Stromal cell of bone marrow (primary cell): ENCODE measurements around the gene GFM2.
"Not testable (repeated sequence)": the region's sequence is repeated elsewhere in the genome, so short reads cannot be mapped to it uniquely, and the experiment has no call there.

Source experiments
- DNase-seq: peaks from one replicate; pipeline ENCODE4 v3.0.0-alpha.2; 2012; ENCODE audit warnings: low read depth

The GFM2 gene

GRCh38 chr5:74766849-74767578 lies at the start of gene GFM2, which contains the start of gene NSA2:
Gene GFM2, minus strand, starts transcription at chr5:74767117. Its CDS starts 3,375 bp downstream, at chr5:74763742.
Gene NSA2, plus strand, starts transcription at chr5:74767249. Its CDS starts 112 bp downstream, at chr5:74767361.
- peak; percentile 90 for DNase-seq

DNA sequence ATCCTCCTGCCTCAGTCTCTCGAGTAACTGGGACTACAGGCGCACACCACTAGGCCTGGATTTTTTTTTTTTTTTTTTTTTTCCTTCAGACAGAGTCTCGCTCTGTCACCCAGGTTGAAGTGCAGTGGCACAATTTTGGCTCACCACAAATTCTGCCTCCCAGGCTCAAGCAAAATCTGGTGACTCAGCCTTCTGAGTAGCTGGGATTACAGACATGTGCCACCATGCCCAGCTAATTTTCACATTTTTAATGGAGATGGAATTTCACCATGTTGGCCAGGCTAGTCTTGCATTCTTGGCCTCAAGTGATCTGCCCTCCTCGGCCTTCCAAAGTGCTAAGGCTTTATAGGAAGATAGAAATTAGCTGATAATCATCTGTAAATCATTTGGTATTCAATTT lies 44.0 kb upstream of the GFM2 start:
- no peak for DNase-seq

GRCh38 chr5:74801941-74802340 lies 35.0 kb upstream of the GFM2 start:
- peak; percentile 9 for DNase-seq

- DNase-seq = no peak
Measured at GRCh38 chr5:74801197-74801596, 34.3 kb upstream of the GFM2 start.

DNA sequence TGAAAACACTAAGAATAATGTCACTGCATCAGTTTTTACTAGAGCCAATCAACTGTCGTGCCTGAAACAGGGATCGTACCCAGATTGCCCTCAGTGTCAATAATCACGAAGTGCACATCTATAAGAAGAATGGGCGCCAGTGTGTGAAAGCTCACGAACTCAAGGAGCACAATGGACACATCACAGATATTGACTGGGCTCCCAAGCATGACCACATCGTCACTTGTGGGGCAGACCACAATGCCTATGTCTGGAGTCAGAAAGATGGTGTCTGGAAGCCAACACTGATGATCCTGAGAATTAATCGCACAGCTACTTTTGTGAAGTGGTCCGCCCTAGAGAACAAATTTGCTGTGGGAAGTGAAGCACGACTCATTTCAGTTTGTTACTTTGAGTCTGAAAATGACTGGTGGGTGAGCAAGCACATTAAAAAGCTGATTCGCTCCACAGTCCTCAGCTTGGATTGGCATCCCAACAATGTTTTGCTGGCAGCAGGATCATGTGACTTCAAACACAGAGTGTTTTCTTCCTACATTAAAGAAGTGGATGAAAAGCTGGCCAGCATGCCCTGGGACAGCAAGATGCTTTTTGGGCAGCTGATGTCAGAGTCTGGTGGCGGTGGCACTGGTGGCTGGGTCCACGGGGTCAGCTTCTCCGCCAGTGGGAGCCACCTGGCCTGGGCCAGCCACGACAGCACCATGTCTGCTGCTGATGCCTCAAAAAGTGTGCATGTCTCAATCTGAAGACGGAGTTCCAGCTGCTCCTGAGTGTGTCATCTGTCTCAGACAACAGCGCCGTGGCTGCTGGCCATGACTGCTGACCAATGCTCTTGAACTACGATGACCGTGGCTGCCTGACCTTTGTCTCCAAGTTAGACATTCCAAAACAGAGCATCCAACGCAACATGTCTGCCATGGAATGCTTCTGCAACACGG lies 32.3 kb upstream of the GFM2 start:
- no peak for DNase-seq

- DNase-seq = not testable (repeated sequence)
Measured at GRCh38 chr5:74791669-74792068, 24.8 kb upstream of the GFM2 start.

DNA sequence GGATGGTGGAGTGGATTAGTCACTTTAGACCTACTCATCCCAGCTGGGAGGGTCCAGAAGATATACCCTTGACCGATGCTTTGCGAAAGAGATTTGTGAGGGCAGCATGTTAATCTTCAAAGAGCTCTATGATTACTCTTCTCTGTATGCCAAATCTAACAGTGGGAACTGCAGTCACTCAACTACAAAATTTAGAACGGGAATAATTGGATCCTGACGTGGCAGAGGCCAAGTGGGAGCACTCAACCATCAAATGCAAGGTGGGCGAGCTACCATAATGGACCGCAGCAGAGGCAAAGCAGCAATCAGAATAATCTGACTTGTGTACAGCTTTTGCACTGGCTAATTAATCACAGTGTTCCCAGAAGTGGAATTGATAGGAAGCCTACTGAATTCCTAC lies 20.5 kb upstream of the GFM2 start:
- no peak for DNase-seq

DNA sequence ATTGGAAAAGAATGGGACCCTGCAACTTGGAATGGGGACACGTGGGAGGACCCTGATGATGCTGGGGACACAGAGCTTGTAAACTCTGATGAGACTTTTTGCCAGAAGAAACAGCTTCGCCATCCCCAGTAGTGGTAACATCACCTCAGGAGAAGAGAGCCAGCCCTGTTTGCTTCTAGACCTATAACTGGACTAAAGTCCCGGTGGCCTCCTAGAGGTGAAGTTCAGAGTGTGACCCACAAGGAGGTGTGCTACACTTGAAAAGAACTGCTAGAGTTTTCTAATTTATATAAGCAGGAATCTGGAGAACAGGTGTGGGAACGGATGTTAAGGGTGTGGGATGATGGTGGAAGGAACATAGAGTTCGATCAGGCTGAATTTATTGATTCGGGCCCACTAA lies 19.9 kb upstream of the GFM2 start:
- DNase-seq = no peak

- DNase-seq = no peak
Measured at GRCh38 chr5:74778609-74779008, 11.7 kb upstream of the GFM2 start.

DNA sequence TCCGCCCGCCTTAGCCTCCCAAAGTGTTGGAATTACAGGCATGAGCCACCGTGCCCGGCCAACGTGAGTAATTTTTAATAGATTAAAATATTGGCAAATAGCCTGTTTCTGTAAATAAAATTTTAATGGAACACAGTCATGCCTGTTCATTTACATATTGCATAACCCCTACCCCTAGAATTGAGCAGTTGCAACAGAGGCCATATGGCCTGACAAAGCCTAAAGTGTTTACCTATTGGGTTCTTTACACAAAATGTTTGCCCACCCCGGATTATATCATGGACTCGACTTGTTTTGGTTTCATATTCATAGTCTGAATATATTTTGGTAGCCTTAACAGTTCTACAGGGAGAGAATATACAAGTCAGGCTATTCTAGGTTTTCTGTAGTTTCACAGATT lies 5.4 kb upstream of the GFM2 start:
- DNase-seq = no peak

DNA sequence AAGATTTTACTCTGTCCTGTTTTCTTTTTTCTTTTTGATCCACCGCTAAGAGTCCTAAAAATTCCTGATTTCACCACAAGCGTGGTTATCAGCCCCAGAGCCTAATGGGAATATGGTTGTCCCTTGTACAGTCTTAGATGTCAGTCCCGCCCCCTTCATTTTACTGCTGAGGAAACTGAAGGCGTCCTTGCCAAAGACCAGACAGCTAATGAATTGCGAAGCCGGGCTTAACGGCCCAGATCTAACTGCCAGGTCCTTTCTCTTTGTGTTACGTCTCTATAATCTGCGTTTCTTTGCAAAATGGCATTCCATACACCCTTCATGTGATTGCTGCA lies 629 bp upstream of the GFM2 start:
- DNase-seq = no peak

DNA sequence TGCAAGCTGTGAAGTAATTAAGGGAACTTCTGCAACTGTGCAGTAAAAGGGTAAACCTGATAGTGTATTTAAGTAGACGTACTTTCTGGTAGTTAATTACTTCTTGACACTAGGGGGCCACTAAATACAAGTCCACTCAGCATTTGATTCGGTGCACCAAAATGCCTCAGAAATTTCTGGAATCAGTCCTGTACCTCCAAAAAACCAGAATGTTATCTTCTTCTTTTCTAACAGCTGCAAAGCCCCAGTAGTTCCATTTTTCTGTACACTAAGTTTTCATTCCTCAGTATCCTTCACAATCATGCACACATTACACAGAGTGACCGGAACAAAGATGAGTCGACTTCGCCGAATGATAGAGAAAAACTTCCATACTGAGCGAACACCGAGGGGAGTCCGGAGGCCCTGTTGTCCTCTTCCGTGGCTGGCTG lies 484 bp downstream of the GFM2 start:
- DNase-seq = peak; percentile 13

- no peak for DNase-seq
Measured at GRCh38 chr5:74765929-74766328, 988 bp downstream of the GFM2 start.

- DNase-seq = no peak
Measured at GRCh38 chr5:74765201-74765600, 1.7 kb downstream of the GFM2 start.

DNA sequence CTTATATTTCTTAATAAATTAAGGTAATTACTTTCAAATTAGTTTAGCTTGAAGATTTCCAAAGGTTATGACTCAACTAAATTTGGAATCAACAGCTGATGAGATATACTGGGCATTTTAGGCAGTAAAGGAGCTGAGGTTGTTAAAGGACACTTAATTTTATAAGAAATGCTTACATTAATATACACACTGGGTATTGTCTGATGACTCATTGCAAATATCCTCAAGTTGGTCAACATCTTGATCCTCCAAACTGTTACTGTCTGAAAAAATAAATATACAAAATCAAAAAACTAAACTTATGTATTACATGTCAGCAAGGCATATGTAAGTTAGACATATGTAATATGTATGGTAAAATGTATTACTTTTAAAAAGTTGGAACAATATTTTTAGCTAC lies 3.4 kb downstream of the GFM2 start:
- DNase-seq = no peak

- DNase-seq = peak; percentile 13
Measured at GRCh38 chr5:74762599-74762998, 4.3 kb downstream of the GFM2 start.

DNA sequence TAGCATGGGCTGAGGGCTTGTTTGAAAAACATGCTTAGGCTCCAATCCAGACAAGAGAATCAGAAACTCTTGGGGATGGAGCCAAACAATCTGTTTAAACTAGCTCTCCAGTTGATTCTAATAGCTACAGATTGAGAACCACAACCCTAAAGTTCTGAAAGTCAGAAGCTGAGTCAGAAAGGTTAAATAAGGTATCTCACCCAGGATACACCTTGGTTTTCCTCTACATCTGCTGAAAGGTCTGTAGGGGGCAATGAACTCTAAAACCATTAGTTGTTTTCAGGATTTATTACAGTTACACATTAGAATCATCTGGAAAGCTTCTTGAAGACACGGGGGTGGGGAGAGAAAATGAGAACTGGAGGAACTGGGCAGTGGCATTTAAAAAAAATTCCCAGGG lies 5.7 kb downstream of the GFM2 start:
- DNase-seq = no peak

DNA sequence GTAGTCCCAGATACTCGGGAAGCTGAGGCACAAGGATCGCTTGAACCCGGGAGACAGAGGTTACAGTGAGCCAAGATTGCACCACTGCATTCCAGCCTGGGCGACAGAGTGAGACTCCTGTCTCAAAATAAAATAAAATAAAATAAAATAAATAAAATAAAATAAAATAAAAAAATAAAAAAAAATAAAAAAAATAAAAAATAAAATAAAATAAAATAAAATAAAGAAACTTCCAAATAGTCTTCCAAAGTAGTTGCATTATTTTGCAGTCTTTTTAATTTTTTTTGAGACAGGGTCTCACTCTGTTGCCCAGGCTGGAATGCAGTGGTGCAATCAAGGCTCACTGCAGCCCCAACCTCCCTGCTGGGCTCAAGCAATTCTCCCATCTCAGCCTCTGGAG lies 18.2 kb downstream of the GFM2 start:
- not testable (repeated sequence) for DNase-seq

DNA sequence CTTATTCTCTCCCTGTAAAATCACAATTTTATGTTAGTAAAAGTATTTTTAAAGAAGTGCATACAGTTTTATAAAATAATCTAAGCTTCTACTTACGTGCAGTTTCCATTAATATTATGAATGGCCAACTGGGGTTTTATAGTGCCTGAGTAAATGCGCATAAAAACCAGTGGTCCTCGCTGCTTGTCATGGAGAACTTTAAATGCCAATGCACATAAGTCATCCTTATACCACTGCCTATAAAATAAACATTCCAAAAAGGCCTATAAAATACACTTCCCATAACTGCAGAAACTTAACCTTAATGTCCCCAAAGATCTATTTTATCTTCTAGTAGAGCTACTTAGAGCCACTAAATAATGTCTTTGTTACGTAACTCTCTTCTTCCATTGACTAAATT lies 28.5 kb downstream of the GFM2 start:
- DNase-seq = no peak

GRCh38 chr5:74736759-74737158 lies 30.2 kb downstream of the GFM2 start:
- DNase-seq = no peak

DNA sequence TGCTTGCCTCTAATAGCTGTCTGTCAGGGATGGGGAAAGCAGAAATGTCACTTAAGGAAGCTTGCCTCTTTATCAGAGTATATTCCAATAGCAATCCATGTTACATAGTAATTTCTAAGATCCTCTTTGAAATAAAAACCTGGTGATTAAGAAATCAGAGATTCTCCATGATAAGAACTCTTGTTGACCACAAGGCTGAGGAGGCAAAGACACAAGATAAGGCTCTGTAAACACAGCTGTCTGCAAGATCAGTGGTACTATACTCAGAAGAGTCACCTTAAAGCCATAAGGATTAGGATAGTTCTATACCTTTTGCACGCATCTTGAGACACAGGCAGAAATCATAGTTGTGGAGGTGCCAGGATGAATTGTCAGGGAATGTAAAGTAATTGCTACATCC lies 41.6 kb downstream of the GFM2 start:
- no peak for DNase-seq

DNA sequence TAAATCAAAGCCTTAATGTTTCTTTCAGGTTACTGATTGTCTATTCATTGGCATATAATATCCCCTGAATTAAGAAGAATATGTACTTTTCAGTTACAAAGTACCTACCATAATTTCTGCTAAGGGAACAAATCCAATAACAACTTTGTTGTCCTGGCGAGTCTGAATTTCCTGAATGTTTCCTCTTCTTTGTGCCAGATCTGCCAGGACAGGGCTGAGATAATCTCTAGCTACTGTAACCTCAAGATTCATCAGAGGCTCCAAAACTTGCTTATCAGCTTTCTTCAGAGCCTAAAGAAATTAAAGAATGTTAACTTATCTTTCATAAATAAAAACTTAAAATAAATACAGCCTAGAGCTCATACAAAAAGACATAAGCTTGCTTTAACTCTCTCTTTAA lies 44.6 kb downstream of the GFM2 start:
- DNase-seq = no peak

DNA sequence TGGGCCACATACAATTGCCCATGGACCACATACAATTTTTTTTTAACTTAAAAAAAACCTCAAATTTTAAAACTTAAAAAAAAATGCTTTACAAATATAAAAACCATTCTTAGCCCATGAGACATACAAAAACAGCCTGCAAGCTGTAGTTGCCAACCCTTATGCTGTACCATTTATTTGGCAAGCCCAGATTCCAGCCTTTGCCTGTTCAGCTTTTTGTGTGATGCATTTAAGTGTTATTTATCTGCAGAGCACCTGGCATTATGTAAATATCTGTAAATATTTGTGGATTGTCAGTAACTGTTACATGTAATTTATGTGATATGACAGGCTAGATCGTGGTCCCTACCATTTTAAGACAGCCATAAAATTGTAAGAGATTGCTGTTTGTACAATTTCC lies 49.3 kb downstream of the GFM2 start:
- no peak for DNase-seq
